Breast epithelium (tissue), 4 donors: ENCODE data around the gene XKR7. TPM values are rescaled to one million over a fixed set of nuclear protein-coding genes. Genes with fewer than 3 reads are reported as not detected.
A peak's percentile ranks its signal among the peaks of the same experiment; 100 is the strongest.

Source experiments
- DNase-seq, 2 donors: peaks; one replicate each; pipeline ENCODE4 v3.0.0-alpha.2; 2019; ENCODE audit warnings: low spot score in 2 of 2
- H3K27ac ChIP-seq, 2 donors: fragments of 200-600 bp; sonication (generic) in 1 of 2; one replicate each; pipeline ENCODE4 v1.5.1; 2016 to 2019; ENCODE audit warnings: mild to moderate bottlenecking in 1 of 2
- H3K27me3 ChIP-seq, 2 donors: fragments of 200-600 bp; sonication (generic) in 1 of 2; one replicate each; pipeline versions ENCODE4 v1.5.1 to v1.6.0; 2017 to 2019; ENCODE audit warnings: control low read depth in 1 of 2, mild to moderate bottlenecking in 1 of 2
- H3K36me3 ChIP-seq: fragments of 200-600 bp; one replicate; pipeline ENCODE4 v1.5.1; 2019
- H3K4me1 ChIP-seq, 2 donors: fragments of 200-600 bp; sonication (generic); one replicate each; pipeline ENCODE4 v1.5.1; 2016 to 2019; ENCODE audit warnings: control low read depth in 1 of 2
- H3K4me3 ChIP-seq, 3 donors: fragments of 200-600 bp; sonication (generic); 1 replicate in 2 of 3; 2 replicates in 1 of 3; pipeline ENCODE4 v1.5.1; 2016 to 2019; ENCODE audit warnings: mild to moderate bottlenecking in 3 of 3, moderate library complexity in 2 of 3
- H3K9me3 ChIP-seq, 2 donors: fragments of 200-600 bp; sonication (generic) in 1 of 2; one replicate each; pipeline ENCODE4 v1.5.1; 2016 to 2019; ENCODE audit warnings: control low read depth in 1 of 2
- CTCF ChIP-seq, 3 donors: fragments of 450-650 bp; IDR thresholded peaks; one replicate each; pipeline ENCODE4 v1.5.1; 2016 to 2017; ENCODE audit warnings: antibody characterized with exemption in 3 of 3, mild to moderate bottlenecking in 3 of 3, moderate library complexity in 3 of 3
- POLR2A ChIP-seq: fragments of 450-650 bp; IDR thresholded peaks from one replicate; pipeline ENCODE4 v1.6.1; 2016; ENCODE audit warnings: antibody characterized with exemption, mild to moderate bottlenecking, moderate library complexity
- POLR2AphosphoS5 ChIP-seq, 3 donors: sonication (generic); formaldehyde crosslinking; IDR thresholded peaks; one replicate each; pipeline ENCODE4 v1.6.1; 2017; ENCODE audit warnings: antibody characterized with exemption in 3 of 3
- intact Hi-C: fragments of 100-400 bp; cut with DNase I; formaldehyde crosslinking; loops from one replicate; pipeline ENCODE4 v1.15.1; 2023; ENCODE audit warnings: low total_unique reads
- total RNA-seq, 3 donors: library from RNA; depleted of rRNA; stranded (reverse); fragments of >200 nt; gene quantifications; one replicate each; pipeline ENCODE4 v1.1.0, GENCODE V29; 2016

The XKR7 gene
- total RNA-seq, 3 donors from 2014 or later: not detected

DNA sequence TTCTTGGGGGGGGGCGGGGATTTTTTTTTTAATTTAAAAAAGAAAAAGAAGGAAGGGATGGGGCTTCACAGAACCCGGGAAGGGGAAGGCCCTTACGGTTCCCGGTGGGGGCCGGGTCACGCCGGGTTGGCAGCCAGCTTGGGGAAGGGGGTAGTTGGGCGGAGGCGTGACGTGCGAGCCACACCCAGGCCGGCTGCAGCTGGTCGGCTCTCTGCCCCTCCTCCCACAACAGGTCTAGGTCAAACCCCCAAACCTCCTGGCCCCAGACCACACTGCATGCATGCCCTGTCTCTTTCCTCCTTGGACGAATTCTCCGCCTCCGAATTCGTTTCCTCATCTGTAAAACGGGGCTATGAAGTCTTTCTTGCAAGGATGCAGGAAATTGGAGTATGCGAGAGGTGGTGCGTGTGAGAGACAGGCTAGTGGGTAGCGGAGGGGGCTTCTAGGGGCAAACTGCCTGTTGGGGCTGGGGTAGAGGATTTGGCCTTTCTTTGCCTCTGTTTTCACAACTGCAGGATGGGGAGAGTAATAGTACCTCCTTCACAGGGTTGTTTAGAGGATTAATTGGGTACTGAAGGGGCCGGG, 84.9 kb downstream of the XKR7 start:
- no peaks in the 10 kb centered on the region for H3K9me3 ChIP-seq
- intact Hi-C loops: no loop called here
- no peaks in the 10 kb centered on the region for H3K4me1 ChIP-seq
- TF ChIP-seq CTCF (IDR thresholded peaks at IDR 0.05) (no peak), POLR2AphosphoS5 (IDR thresholded peaks at IDR 0.05) (no peak), POLR2A (no peak)
- no peak for DNase-seq
- H3K27ac ChIP-seq: no peak overlapping the region
- peak overlapping the region; percentile 18 to 60 (median 52) for H3K4me3 ChIP-seq
- no peaks in the 10 kb centered on the region for H3K36me3 ChIP-seq
- peaks cover 3 to 55% of the 10 kb centered on the region in 2 donors for H3K27me3 ChIP-seq

Other genes with a start within 250 kb of the XKR7 start
- gene BCL2L1, start 245.3 kb upstream of the XKR7 start, total RNA-seq: 100 to 1,000 TPM in 2 of 3 donors, 10 to 100 TPM in 1; 95.1 to 124 (median 117) TPM
- gene TPX2, start 228.9 kb upstream of the XKR7 start, total RNA-seq: 1 to 10 TPM in 1 of 3 donors, under 1 TPM in 2; 0.33 to 3.8 (median 0.73) TPM
- gene MYLK2, start 148.8 kb upstream of the XKR7 start, total RNA-seq: not detected
- gene FOXS1, start 122.5 kb upstream of the XKR7 start, total RNA-seq: under 1 TPM in 2 of 3 donors, not detected in 1; 0.44 to 0.98 TPM
- gene DUSP15, start 97.6 kb upstream of the XKR7 start, total RNA-seq: 1 to 10 TPM; 1.9 to 3.6 (median 2.1) TPM
- 1 to 10 TPM in 1 of 3 donors, under 1 TPM in 2; 0.16 to 2.9 (median 0.98) TPM for gene TTLL9, start 97.5 kb upstream of the XKR7 start, total RNA-seq
- gene PDRG1, start 16.1 kb upstream of the XKR7 start, total RNA-seq: 10 to 100 TPM in 1 of 3 donors, 1 to 10 TPM in 2; 5.1 to 11.1 (median 9.8) TPM
- 1 to 10 TPM; 2.8 to 9.2 (median 4.6) TPM for gene CCM2L, start 42.3 kb downstream of the XKR7 start, total RNA-seq
- 10 to 100 TPM; 10.2 to 27.4 (median 16.0) TPM for gene HCK, start 84.1 kb downstream of the XKR7 start, total RNA-seq
- 10 to 100 TPM; 20.2 to 28.5 (median 26.9) TPM for gene TM9SF4, start 141.6 kb downstream of the XKR7 start, total RNA-seq
- gene PLAGL2, start 239.6 kb downstream of the XKR7 start, total RNA-seq: 1 to 10 TPM; 2.9 to 7.6 (median 4.3) TPM
- 10 to 100 TPM; 29.5 to 38.7 (median 34.2) TPM for gene POFUT1, start 239.7 kb downstream of the XKR7 start, total RNA-seq